ENCODE data around the gene CCT7. TPM values are rescaled to one million over a fixed set of nuclear protein-coding genes. Genes with fewer than 3 reads are reported as not detected.

CCT7 gene
- total and polyA plus RNA-seq, 8 donors: 72.7 to 141 (median 105) TPM

GRCh38 chr2:73202156-73203054, 31.7 kb upstream of the CCT7 start, which contains the start of gene NOTO:
TSS of gene NOTO (plus strand) at chr2:73202574. CDS start at chr2:73202667, 93 bp downstream.
- 5 to 6% methylated on average over 87 of the region's 87 CpGs for WGBS, 2 donors
- Histone ChIP-seq H3K4me3 (peak within 1 kb of the TSS in 1 of 4 donors; percentile 30), H3K36me3 (no peaks in the 10 kb centered on the region), H3K27me3 (peaks cover 0 to 7% (median 2%) of the 10 kb centered on the region in 4 donors), H3K9me3 (no peaks in the 10 kb centered on the region), H3K4me1 (peaks cover 0 to 10% (median 4%) of the 10 kb centered on the region in 3 donors), H3K27ac (no peak within 1 kb of the TSS)
- ATAC-seq (peak; percentile 61 to 88 (median 77)), FAIRE-seq (no peak), DNase-seq (peak in 1 of 6 donors; percentile 62)
- no peak for TF ChIP-seq CTCF (IDR thresholded peaks at IDR 0.05)
- intact Hi-C loops (cut with DNase I): no loop called here

GRCh38 chr2:73203055-73203681, 30.9 kb upstream of the CCT7 start:
- no peak for FAIRE-seq

GRCh38 chr2:73205611-73206010, 28.5 kb upstream of the CCT7 start:
- peaks cover 0 to 10% (median 4%) of the 10 kb centered on the region in 3 donors for H3K4me1 ChIP-seq
- FAIRE-seq (no peak), DNase-seq (no peak), ATAC-seq (no peak)
- H3K9me3 ChIP-seq: no peaks in the 10 kb centered on the region
- intact Hi-C loops (cut with DNase I): no loop called here
- no peaks in the 10 kb centered on the region for H3K36me3 ChIP-seq
- H3K27me3 ChIP-seq: peaks cover 0 to 4% (median 0%) of the 10 kb centered on the region in 4 donors
- no peak overlapping the region for H3K4me3 ChIP-seq
- no peak for TF ChIP-seq CTCF (IDR thresholded peaks at IDR 0.05)
- 90 to 92% methylated on average over 6 of the region's 6 CpGs for WGBS, 2 donors
- H3K27ac ChIP-seq: no peak overlapping the region

More at GRCh38 chr2:73203055-73203681, 30.9 kb upstream of the CCT7 start:
- ATAC-seq (peak in 2 of 4 donors; percentile 16 to 29), DNase-seq (no peak)
- Histone ChIP-seq H3K27me3 (peaks cover 0 to 7% (median 2%) of the 10 kb centered on the region in 4 donors), H3K4me3 (peak overlapping the region in 1 of 4 donors; percentile 30), H3K36me3 (no peaks in the 10 kb centered on the region), H3K27ac (no peak overlapping the region), H3K9me3 (no peaks in the 10 kb centered on the region), H3K4me1 (peaks cover 0 to 10% (median 4%) of the 10 kb centered on the region in 3 donors)
- 16 to 17% methylated on average over 44 of the region's 44 CpGs for WGBS, 2 donors
- TF ChIP-seq CTCF (IDR thresholded peaks at IDR 0.05): no peak
- intact Hi-C loops (cut with DNase I): no loop called here

GRCh38 chr2:73208258-73208657, 25.9 kb upstream of the CCT7 start:
- Histone ChIP-seq H3K4me3 (no peak overlapping the region), H3K36me3 (no peaks in the 10 kb centered on the region), H3K27ac (no peak overlapping the region), H3K4me1 (no peaks in the 10 kb centered on the region), H3K9me3 (no peaks in the 10 kb centered on the region), H3K27me3 (peaks cover 0 to 4% (median 0%) of the 10 kb centered on the region in 4 donors)
- TF ChIP-seq CTCF (IDR thresholded peaks at IDR 0.05): no peak
- DNase-seq (no peak), ATAC-seq (no peak), FAIRE-seq (no peak)
- 71 to 94% methylated on average over 3 of the region's 3 CpGs for WGBS, 2 donors
- intact Hi-C loops (cut with DNase I): no loop called here

Data from pancreas (tissue), 10 donors.